Choroid plexus epithelial cell (primary cell): Measurements from ENCODE around the gene DTD1.

Experiments used
- DNase-seq: peaks from one replicate; pipeline ENCODE4 v3.0.0-alpha.2; 2010; ENCODE audit warnings: low read depth
- H3K4me3 ChIP-seq: 2 replicates; pipeline ENCODE4 v1.5.1; 2011; ENCODE audit warnings: low read depth, mild to moderate bottlenecking, control low read depth, low read length, moderate library complexity
- CTCF ChIP-seq: conservative IDR thresholded peaks from 2 replicates; pipeline ENCODE4 v1.5.1; 2011; ENCODE audit warnings: low read depth, mild to moderate bottlenecking, control low read depth, inconsistent platforms, low read length, moderate library complexity

DTD1 gene

GRCh38 chr20:18802012-18802634 lies 214.3 kb downstream of the DTD1 start:
- no peak for DNase-seq
- no peak overlapping the region for H3K4me3 ChIP-seq
- TF ChIP-seq CTCF: no peak

- no peak for TF ChIP-seq CTCF
- DNase-seq: no peak
- no peak overlapping the region for H3K4me3 ChIP-seq
These were observed 218.0 kb downstream of the DTD1 start for GRCh38 chr20:18805881-18806280.

- H3K4me3 ChIP-seq: no peak overlapping the region
- TF ChIP-seq CTCF: no peak
- no peak for DNase-seq
These were observed 220.9 kb downstream of the DTD1 start for GRCh38 chr20:18808712-18809111.

- no peak for TF ChIP-seq CTCF
- H3K4me3 ChIP-seq: no peak overlapping the region
- DNase-seq: no peak
These were observed 223.3 kb downstream of the DTD1 start for GRCh38 chr20:18811186-18811585.

- no peak for DNase-seq
- TF ChIP-seq CTCF: no peak
These were observed 224.1 kb downstream of the DTD1 start for GRCh38 chr20:18811904-18812303.

GRCh38 chr20:18813483-18813882 lies 225.6 kb downstream of the DTD1 start, which contains the start of gene SCP2D1:
Gene SCP2D1, plus strand, starts transcription at chr20:18813783. Its CDS starts 33 bp downstream, at chr20:18813816.
- no peak within 1 kb of the TSS for H3K4me3 ChIP-seq
- DNase-seq: no peak
- TF ChIP-seq CTCF: no peak

More at GRCh38 chr20:18811904-18812303, 224.1 kb downstream of the DTD1 start:
- no peak overlapping the region for H3K4me3 ChIP-seq
